ENCODE data around the gene CDCA4.
A peak's percentile ranks its signal among the peaks of the same experiment; 100 is the strongest.

The CDCA4 gene

DNA sequence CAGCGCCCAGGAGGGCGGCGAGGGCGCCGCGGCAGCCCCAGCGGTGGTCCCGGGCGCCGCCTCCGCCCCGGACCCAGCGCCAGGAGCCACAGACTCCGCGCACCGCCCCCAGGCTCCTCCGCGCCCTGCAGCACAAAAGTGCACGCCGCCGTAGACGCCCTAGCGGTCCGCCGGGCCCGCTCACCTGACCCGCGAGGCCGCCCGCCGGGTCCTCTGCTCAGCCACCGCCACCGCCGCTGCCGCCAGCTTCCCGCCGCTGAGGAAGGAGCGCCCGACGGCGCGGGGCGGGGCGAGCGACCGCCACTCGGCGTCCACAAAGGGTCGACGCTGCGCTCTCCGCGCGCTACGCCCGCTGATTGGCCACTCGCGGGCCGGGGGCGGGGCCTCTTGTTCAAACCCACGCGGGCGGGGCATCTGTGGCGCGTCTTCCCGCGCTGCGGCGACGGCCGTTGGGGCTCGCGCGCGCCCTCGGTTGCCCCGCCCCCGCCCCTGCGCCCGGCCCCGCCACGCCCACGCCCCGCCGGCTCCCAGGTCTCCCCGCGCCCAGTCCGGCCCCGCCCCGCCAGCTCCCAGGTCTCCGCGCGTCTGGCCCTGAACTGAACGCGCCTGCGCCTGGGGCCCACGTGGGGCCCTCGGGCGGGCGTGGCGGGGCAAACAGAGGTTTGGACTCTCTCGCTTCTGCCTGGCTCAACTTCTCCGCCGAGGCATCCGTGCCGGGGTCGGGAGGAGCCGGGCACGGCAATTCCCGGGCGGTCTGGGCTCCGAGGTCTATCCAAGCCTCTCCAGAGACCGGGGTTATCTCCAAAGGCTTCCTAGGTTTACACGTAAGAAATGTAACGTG is at the start of gene CDCA4:
CDCA4 (minus strand) TSS at position 269 of the 841 bp plus-strand sequence. CDS start 9,154 bp downstream, outside the sequence.
- Histone ChIP-seq H3K4me3 (ENCODE audit: low read depth, low read length) (peak within 1 kb of the TSS; percentile 83), H3K27me3 (ENCODE audit: insufficient read depth, low read depth, severe bottlenecking) (no peaks in the 10 kb centered on the region), H3K27ac (peak within 1 kb of the TSS; percentile 100), H3K36me3 (peaks cover 43% of the 10 kb centered on the region), H3K9me3 (ENCODE audit: severe bottlenecking) (no peaks in the 10 kb centered on the region)
- DNase-seq = peak; percentile 96
- no peak for TF ChIP-seq CTCF (IDR thresholded peaks at IDR 0.05; ENCODE audit: low read depth, low read length)

GRCh38 chr14:105069871-105070759 is 49.2 kb upstream of the CDCA4 start:
- Histone ChIP-seq H3K27ac (no peak overlapping the region), H3K9me3 (ENCODE audit: severe bottlenecking) (no peaks in the 10 kb centered on the region), H3K4me3 (ENCODE audit: low read depth, low read length) (no peak overlapping the region), H3K27me3 (ENCODE audit: insufficient read depth, low read depth, severe bottlenecking) (no peaks in the 10 kb centered on the region), H3K36me3 (no peaks in the 10 kb centered on the region)
- no peak for DNase-seq
- no peak for TF ChIP-seq CTCF (IDR thresholded peaks at IDR 0.05; ENCODE audit: low read depth, low read length)

GRCh38 chr14:105069522-105069870 is 48.6 kb upstream of the CDCA4 start:
- H3K4me3 ChIP-seq (ENCODE audit: low read depth, low read length) = no peak overlapping the region
- H3K36me3 ChIP-seq = no peaks in the 10 kb centered on the region
- no peak overlapping the region for H3K27ac ChIP-seq
- H3K9me3 ChIP-seq (ENCODE audit: severe bottlenecking) = no peaks in the 10 kb centered on the region
- TF ChIP-seq CTCF (IDR thresholded peaks at IDR 0.05; ENCODE audit: low read depth, low read length) = no peak
- no peaks in the 10 kb centered on the region for H3K27me3 ChIP-seq (ENCODE audit: insufficient read depth, low read depth, severe bottlenecking)
- DNase-seq = no peak

DNA sequence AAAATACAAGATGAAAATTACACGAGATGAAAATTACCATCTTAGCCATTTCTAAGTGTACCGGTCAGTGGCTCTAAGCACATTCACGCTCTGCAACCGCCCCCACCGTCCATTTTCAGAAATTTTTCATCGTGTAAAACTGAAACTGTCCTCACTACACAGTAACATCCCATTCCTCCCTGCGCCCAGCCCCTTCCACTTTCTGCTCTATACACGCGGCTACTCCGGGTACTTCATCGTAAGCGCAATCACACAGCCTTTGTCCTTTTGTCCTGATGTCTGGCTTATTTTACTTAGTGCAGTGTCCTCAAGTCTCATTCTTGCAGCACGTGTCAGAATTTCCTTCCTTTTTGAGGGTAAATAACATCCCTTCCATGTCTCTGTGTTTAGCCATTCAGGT is 47.9 kb upstream of the CDCA4 start:
- no peak for TF ChIP-seq CTCF (IDR thresholded peaks at IDR 0.05; ENCODE audit: low read depth, low read length)
- Histone ChIP-seq H3K36me3 (no peaks in the 10 kb centered on the region), H3K4me3 (ENCODE audit: low read depth, low read length) (no peak overlapping the region), H3K9me3 (ENCODE audit: severe bottlenecking) (no peaks in the 10 kb centered on the region), H3K27me3 (ENCODE audit: insufficient read depth, low read depth, severe bottlenecking) (no peaks in the 10 kb centered on the region), H3K27ac (no peak overlapping the region)
- DNase-seq = no peak

DNA sequence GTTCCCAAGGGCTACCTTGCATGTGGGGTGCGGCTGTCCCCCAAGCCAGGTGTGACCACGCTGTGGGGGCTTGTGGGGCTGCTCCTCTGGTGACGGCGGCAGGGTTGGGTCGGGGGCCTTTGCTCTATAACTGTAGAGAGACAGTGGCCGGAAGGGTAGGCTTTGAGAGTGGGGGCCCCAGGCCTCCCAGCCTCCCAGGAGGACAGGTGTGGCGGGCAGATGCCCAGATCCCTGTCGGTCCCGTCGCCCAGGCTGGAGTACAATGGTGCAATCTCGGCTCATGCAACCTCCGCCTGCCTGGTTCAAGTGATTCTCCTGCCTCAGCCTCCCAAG is 47.1 kb upstream of the CDCA4 start:
- H3K9me3 ChIP-seq (ENCODE audit: severe bottlenecking) = no peaks in the 10 kb centered on the region
- H3K36me3 ChIP-seq = no peaks in the 10 kb centered on the region
- TF ChIP-seq CTCF (IDR thresholded peaks at IDR 0.05; ENCODE audit: low read depth, low read length) = no peak
- H3K4me3 ChIP-seq (ENCODE audit: low read depth, low read length) = no peak overlapping the region
- no peak for DNase-seq
- H3K27me3 ChIP-seq (ENCODE audit: insufficient read depth, low read depth, severe bottlenecking) = no peaks in the 10 kb centered on the region
- H3K27ac ChIP-seq = no peak overlapping the region

Data from WERI-Rb-1 (cell line).